Measurements from ENCODE around the gene SLC28A3.

Gene SLC28A3

GRCh38 chr9:84294241-84294950 is 46.2 kb downstream of the SLC28A3 start:
- no peak for DNase-seq

- DNase-seq: peak; percentile 16
Measured at GRCh38 chr9:84293001-84293798, 47.4 kb downstream of the SLC28A3 start.

- no peak for DNase-seq
Measured at GRCh38 chr9:84285381-84285780, 55.2 kb downstream of the SLC28A3 start.

GRCh38 chr9:84283946-84284345 is 56.6 kb downstream of the SLC28A3 start:
- DNase-seq: no peak

- DNase-seq: no peak
Measured at GRCh38 chr9:84278130-84278529, 62.4 kb downstream of the SLC28A3 start.

- no peak for DNase-seq
Measured at GRCh38 chr9:84277646-84278045, 62.9 kb downstream of the SLC28A3 start.

- no peak for DNase-seq
Measured at GRCh38 chr9:84276741-84277140, 63.8 kb downstream of the SLC28A3 start.

GRCh38 chr9:84271921-84272556 is 68.5 kb downstream of the SLC28A3 start:
- DNase-seq: no peak

- peak; percentile 29 for DNase-seq
Measured at GRCh38 chr9:84271531-84271900, 69.0 kb downstream of the SLC28A3 start.

- DNase-seq: no peak
Measured at GRCh38 chr9:84270847-84271530, 69.6 kb downstream of the SLC28A3 start.

GRCh38 chr9:84266087-84266561 is 74.4 kb downstream of the SLC28A3 start:
- DNase-seq: no peak

- no peak for DNase-seq
Measured at GRCh38 chr9:84264307-84265029, 76.1 kb downstream of the SLC28A3 start.

- peak; percentile 63 for DNase-seq
Measured at GRCh38 chr9:84261070-84261746, 79.3 kb downstream of the SLC28A3 start.

- no peak for DNase-seq
Measured at GRCh38 chr9:84258371-84258770, 82.2 kb downstream of the SLC28A3 start.

- no peak for DNase-seq
Measured at GRCh38 chr9:84255696-84256095, 84.9 kb downstream of the SLC28A3 start.

- no peak for DNase-seq
Measured at GRCh38 chr9:84254972-84255371, 85.6 kb downstream of the SLC28A3 start.

GRCh38 chr9:84251921-84252320 is 88.6 kb downstream of the SLC28A3 start:
- DNase-seq: no peak

GRCh38 chr9:84241817-84242373 is 98.7 kb downstream of the SLC28A3 start:
- no peak for DNase-seq

- DNase-seq: no peak
Measured at GRCh38 chr9:84239343-84239742, 101.2 kb downstream of the SLC28A3 start.

GRCh38 chr9:84238652-84239051 is 101.9 kb downstream of the SLC28A3 start:
- no peak for DNase-seq

- no peak for DNase-seq
Measured at GRCh38 chr9:84235511-84235910, 105.0 kb downstream of the SLC28A3 start.
